GM12878 (cell line): ENCODE data around the gene ADAM15. TPM values are rescaled to one million over a fixed set of nuclear protein-coding genes. Genes with fewer than 3 reads are reported as not detected.

Experiments used
- BMI1 ChIP-seq: fragments of 450-650 bp; IDR thresholded peaks from 2 replicates; pipeline ENCODE4 v1.6.1; 2016; ENCODE audit warnings: mild to moderate bottlenecking, moderate library complexity, borderline replicate concordance
- FOXM1 ChIP-seq: IDR thresholded peaks from 2 replicates; pipeline ENCODE4 v1.6.1; 2012; ENCODE audit warnings: low read depth, mild to moderate bottlenecking, inconsistent platforms, low read length, moderate library complexity
- GABPA ChIP-seq: IDR thresholded peaks from 2 replicates; pipeline ENCODE4 v1.6.1; 2014; ENCODE audit warnings: antibody characterized with exemption, low read depth, mild to moderate bottlenecking, inconsistent platforms
- JUNB ChIP-seq: IDR thresholded peaks from 2 replicates; pipeline ENCODE4 v1.6.1; 2016; ENCODE audit warnings: antibody characterized with exemption, mild to moderate bottlenecking
- KLF5 ChIP-seq: fragments of 450-650 bp; IDR thresholded peaks from 2 replicates; pipeline ENCODE4 v1.6.1; 2014; ENCODE audit warnings: mild to moderate bottlenecking; ENCODE audit not compliant: partially characterized antibody
- LARP7 ChIP-seq: fragments of 450-650 bp; IDR thresholded peaks from 2 replicates; pipeline ENCODE4 v1.6.1; 2017; ENCODE audit warnings: mild to moderate bottlenecking
- MEF2B ChIP-seq: fragments of 450-650 bp; IDR thresholded peaks from 2 replicates; pipeline ENCODE4 v1.6.1; 2018; ENCODE audit warnings: mild to moderate bottlenecking, moderate library complexity; ENCODE audit not compliant: partially characterized antibody, poor library complexity, severe bottlenecking
- SMAD1 ChIP-seq: fragments of 450-650 bp; IDR thresholded peaks from 2 replicates; pipeline ENCODE4 v1.6.1; 2018; ENCODE audit warnings: mild to moderate bottlenecking, low read depth; ENCODE audit not compliant: partially characterized antibody
- SMC3 ChIP-seq: IDR thresholded peaks from 2 replicates; pipeline ENCODE4 v1.6.1; 2011; ENCODE audit warnings: low read length, improper control_type of control experiment, borderline replicate concordance
- SPI1 ChIP-seq: IDR thresholded peaks from 2 replicates; pipeline ENCODE4 v1.6.1; 2011; ENCODE audit warnings: low read depth, mild to moderate bottlenecking, low read length, moderate library complexity, borderline replicate concordance; ENCODE audit not compliant: insufficient read depth
- STAT3 ChIP-seq: IDR thresholded peaks from 2 replicates; pipeline ENCODE4 v1.6.1; 2011; ENCODE audit warnings: low read depth, low read length, improper control_type of control experiment
- SUZ12 ChIP-seq: fragments of 200-600 bp; sonication (generic); IDR thresholded peaks from one replicate; pipeline ENCODE4 v1.6.1; 2018; ENCODE audit warnings: antibody characterized with exemption, mild to moderate bottlenecking; ENCODE audit not compliant: unreplicated experiment
- TARDBP ChIP-seq: IDR thresholded peaks from 2 replicates; pipeline ENCODE4 v1.6.1; 2016; ENCODE audit warnings: borderline replicate concordance
- USF1 ChIP-seq: IDR thresholded peaks from 2 replicates; pipeline ENCODE4 v1.6.1; 2011; ENCODE audit warnings: borderline replicate concordance, low read depth, mild to moderate bottlenecking, moderate library complexity, mixed read lengths, low read length; ENCODE audit not compliant: insufficient read depth; ENCODE audit errors: extremely low read length
- YY1 ChIP-seq: IDR thresholded peaks from 2 replicates; pipeline ENCODE4 v1.6.1; 2011; ENCODE audit warnings: low read depth, mild to moderate bottlenecking, low read length
- polyA plus RNA-seq, 11 experiments: library from polyadenylated mRNA; depleted of rRNA in 4 of 11; unstranded in 6 of 11; stranded (reverse) in 5 of 11; fragments of >200 nt; fragmentation: Nextera tagmentation in 4 of 11; fragmentation: Illumina TruSeq in 1 of 11; extraction: Ambion mirVana in 4 of 11; extraction: Trizol in 1 of 11; gene quantifications; 1 replicate in 1 of 11; 2 replicates in 10 of 11; pipeline versions ENCODE4 v1.2.1 to v1.2.3, GENCODE V29; 2011 to 2016; ENCODE audit warnings: inconsistent platforms in 2 of 11, missing spikeins in 2 of 11, low read depth in 1 of 11
- total RNA-seq, 4 experiments: library from RNA; depleted of rRNA in 3 of 4; stranded (reverse); fragments of >200 nt in 3 of 4; fragmentation: Illumina TruSeq in 1 of 4; extraction: Trizol in 1 of 4; gene quantifications; 2 replicates each; pipeline versions ENCODE4 v1.2.1 to v1.2.3, GENCODE V29; 2013 to 2021
- TF ChIP-seq, protein P1 (sequence below): fragments of 450-650 bp; IDR thresholded peaks from 2 replicates; pipeline ENCODE4 v1.6.1; 2017; ENCODE audit warnings: mild to moderate bottlenecking, low read depth, inconsistent platforms; ENCODE audit not compliant: poor library complexity, severe bottlenecking
- TF ChIP-seq, protein P2 (sequence below): fragments of 450-650 bp; IDR thresholded peaks from 2 replicates; pipeline ENCODE4 v1.6.1; 2017; ENCODE audit warnings: mild to moderate bottlenecking, moderate library complexity
- TF ChIP-seq, protein P3 (sequence below): IDR thresholded peaks from 2 replicates; pipeline ENCODE4 v1.6.1; 2011; ENCODE audit warnings: borderline replicate concordance, low read depth, mild to moderate bottlenecking, moderate library complexity, low read length; ENCODE audit not compliant: insufficient read depth, poor library complexity, severe bottlenecking

The ADAM15 gene
- total and polyA plus RNA-seq, 10 of the 15 experiments (the other 5 are each of a cell fraction or from before 2014, with no cell fraction given) = 0.29 to 38.8 (median 14.7) TPM

DNA sequence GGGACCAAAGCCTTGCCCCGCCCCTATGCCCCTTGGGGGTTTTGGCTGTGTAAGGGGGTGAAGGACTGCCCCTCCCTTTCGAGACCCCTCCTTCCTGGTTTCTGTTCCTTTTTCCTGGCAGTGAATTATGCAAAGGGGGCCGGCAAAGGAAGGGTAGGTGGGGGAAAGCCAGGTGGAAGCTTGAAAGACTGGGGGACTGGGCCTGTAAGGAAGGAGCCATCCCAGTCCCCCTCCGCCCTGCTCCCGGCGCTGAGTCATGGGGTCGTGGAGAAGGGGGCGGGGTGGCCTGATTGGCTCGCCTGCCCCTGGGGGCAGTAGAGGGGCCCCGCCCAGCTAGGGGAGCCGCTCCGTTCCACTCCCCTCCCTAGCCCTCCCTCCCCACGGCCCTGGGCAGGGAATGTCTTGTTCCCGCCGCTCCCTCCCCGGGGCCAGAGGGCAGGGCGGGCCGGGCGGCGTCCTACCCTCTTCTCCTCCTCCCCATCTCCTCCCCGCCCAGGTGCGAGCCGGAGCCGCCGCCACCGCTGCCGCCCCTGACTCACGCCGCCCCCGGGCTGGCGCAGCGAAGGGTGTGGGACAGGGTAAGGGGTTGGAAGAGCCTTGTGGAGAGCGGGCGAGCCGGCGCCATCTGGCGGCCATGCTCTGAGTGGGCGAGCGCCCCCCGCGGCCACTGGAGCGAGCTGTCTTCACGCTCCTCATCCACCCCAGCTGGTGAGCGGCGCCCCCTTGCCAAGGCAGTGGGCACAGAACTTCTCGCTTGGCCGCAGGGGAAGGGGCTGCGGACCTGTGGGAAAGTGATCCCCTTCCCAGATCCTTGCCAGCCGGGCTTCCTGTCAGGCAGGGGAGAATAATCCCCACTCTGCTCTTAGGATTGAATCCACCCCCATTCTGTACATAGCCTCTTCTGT, 33.8 kb upstream of the ADAM15 start (continued):
- TF ChIP-seq, protein P1, sequence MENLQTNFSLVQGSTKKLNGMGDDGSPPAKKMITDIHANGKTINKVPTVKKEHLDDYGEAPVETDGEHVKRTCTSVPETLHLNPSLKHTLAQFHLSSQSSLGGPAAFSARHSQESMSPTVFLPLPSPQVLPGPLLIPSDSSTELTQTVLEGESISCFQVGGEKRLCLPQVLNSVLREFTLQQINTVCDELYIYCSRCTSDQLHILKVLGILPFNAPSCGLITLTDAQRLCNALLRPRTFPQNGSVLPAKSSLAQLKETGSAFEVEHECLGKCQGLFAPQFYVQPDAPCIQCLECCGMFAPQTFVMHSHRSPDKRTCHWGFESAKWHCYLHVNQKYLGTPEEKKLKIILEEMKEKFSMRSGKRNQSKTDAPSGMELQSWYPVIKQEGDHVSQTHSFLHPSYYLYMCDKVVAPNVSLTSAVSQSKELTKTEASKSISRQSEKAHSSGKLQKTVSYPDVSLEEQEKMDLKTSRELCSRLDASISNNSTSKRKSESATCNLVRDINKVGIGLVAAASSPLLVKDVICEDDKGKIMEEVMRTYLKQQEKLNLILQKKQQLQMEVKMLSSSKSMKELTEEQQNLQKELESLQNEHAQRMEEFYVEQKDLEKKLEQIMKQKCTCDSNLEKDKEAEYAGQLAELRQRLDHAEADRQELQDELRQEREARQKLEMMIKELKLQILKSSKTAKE = no peak
- TF ChIP-seq JUNB (no peak), TARDBP (0 out of 2 replicates have a peak, but pooled peaks have one; percentile 35), USF1 (no peak), STAT3 (no peak), BMI1 (no peak), SUZ12 (no peak), MEF2B (peak; percentile 63), KLF5 (no peak), FOXM1 (no peak), SPI1 (peak; percentile 89), YY1 (peak; percentile 92), GABPA (no peak), LARP7 (peak; percentile 74), SMC3 (peak; percentile 91), SMAD1 (no peak)
- TF ChIP-seq, protein P2, sequence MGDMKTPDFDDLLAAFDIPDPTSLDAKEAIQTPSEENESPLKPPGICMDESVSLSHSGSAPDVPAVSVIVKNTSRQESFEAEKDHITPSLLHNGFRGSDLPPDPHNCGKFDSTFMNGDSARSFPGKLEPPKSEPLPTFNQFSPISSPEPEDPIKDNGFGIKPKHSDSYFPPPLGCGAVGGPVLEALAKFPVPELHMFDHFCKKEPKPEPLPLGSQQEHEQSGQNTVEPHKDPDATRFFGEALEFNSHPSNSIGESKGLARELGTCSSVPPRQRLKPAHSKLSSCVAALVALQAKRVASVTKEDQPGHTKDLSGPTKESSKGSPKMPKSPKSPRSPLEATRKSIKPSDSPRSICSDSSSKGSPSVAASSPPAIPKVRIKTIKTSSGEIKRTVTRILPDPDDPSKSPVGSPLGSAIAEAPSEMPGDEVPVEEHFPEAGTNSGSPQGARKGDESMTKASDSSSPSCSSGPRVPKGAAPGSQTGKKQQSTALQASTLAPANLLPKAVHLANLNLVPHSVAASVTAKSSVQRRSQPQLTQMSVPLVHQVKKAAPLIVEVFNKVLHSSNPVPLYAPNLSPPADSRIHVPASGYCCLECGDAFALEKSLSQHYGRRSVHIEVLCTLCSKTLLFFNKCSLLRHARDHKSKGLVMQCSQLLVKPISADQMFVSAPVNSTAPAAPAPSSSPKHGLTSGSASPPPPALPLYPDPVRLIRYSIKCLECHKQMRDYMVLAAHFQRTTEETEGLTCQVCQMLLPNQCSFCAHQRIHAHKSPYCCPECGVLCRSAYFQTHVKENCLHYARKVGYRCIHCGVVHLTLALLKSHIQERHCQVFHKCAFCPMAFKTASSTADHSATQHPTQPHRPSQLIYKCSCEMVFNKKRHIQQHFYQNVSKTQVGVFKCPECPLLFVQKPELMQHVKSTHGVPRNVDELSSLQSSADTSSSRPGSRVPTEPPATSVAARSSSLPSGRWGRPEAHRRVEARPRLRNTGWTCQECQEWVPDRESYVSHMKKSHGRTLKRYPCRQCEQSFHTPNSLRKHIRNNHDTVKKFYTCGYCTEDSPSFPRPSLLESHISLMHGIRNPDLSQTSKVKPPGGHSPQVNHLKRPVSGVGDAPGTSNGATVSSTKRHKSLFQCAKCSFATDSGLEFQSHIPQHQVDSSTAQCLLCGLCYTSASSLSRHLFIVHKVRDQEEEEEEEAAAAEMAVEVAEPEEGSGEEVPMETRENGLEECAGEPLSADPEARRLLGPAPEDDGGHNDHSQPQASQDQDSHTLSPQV = peak; percentile 98
- TF ChIP-seq, protein P3, sequence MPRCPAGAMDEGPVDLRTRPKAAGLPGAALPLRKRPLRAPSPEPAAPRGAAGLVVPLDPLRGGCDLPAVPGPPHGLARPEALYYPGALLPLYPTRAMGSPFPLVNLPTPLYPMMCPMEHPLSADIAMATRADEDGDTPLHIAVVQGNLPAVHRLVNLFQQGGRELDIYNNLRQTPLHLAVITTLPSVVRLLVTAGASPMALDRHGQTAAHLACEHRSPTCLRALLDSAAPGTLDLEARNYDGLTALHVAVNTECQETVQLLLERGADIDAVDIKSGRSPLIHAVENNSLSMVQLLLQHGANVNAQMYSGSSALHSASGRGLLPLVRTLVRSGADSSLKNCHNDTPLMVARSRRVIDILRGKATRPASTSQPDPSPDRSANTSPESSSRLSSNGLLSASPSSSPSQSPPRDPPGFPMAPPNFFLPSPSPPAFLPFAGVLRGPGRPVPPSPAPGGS = no peak
